HG02623 (cell line): Measurements from ENCODE around the gene HDAC3.

Experiments
- ATAC-seq: cut with Tn5 transposase; IDR thresholded peaks from one replicate; pipeline ENCODE4 v1.9.1; 2021; ENCODE audit warnings: moderate library complexity; ENCODE audit not compliant: unreplicated experiment

HDAC3 gene

DNA sequence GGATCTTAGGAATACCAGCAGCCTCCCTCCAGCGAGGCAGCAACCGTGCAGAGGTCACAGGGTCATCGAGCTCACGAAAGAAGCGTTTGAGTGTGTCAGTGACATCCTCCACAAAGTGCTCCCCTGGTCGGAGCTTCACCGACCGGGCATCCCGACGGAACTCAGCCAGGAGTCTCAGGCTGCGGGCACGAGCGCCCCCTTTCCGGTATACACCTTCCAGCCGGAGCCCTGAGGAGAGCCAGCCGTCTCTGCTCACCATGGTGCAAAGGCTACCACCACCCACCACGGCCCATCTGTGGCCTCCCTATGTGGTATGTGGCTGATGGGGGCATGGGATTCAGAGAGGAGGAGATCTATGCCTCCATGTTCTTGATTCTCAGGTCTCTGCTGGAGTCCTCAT is 25.4 kb upstream of the HDAC3 start:
- no peak for ATAC-seq

DNA sequence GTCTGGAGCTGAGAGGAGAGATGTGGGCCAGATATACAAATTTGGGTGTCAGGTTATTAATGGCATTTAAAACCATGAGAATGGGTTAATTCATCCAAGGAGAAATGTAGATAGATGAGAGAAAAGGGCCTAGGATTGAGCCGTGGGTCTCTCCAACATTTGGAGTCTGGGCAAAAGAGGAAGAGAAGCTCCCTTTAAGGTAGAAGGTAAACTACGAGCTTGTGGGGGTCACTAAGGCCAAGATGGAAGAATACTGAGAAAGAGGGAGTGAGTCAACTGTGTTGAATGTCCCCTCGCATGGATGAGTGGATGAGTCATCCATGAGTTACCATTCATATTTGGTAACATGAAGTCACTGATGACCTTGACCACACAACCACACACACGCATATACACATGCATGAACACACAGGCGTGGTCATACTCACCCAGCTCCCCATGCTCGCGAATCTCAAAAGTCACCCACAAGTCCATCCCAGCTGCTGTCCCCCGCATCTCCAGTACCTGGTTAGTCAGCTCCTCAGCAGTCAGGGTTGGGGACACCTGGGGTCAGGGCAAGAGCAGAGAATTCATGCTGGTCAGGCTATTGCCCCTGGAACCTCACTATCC is 21.4 kb upstream of the HDAC3 start:
- ATAC-seq, result peak; percentile 69

DNA sequence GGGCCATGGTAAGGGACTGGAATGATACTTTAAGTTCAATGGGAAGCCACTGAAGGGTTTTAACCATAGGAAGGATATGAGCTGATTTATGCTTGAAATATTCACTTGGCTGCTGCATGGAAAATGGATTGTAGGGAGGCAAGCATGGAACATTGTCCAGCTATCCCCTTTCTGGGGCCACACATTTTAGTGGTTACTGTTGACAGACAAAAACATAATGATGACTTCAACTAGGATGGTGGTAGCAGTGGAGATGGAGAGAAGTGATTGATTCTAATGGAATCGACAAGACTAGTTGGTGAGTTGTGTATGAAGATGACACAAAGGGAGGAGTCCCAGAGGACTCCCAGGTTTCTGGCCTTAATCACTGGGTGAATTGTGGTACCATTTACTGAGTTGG is 20.8 kb upstream of the HDAC3 start:
- ATAC-seq, result no peak

DNA sequence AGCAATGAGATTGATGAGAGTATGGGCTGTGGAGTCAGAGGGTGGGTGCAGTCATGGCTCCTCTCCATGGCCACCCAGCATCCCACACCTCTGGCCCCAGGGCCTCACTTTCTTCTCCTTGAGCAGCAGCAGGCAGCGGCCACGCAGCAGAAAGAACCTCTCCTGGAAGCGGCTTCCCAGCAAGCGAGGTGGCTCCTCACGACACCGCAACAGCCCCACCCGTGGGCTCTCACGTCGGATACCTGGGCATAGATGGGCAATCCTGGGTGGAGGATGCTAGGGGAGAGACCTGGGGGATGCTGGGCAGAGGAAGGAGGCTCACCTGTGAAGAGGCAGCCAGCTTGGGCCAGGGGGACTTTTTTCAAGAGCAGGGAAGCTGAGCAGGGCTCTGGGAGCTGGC is 19.7 kb upstream of the HDAC3 start:
- ATAC-seq, result no peak

DNA sequence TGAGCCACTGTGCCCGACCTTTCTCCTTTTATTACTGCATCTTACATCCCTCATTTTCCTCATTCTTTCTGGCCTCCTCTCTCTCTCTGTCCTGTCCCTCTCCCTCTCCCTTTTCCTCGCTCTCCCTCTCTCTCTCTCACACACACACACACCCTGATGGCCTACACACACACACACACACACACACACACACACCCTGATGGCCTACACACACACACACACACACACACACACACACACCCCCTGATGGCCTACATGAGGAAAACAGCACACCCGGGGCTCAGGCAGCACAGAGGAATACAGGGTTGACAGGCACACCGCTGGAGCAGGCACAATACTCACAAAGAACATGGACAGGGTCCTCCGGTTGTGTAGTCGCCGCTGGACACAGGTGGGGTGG is 18.4 kb upstream of the HDAC3 start:
- no peak for ATAC-seq

DNA sequence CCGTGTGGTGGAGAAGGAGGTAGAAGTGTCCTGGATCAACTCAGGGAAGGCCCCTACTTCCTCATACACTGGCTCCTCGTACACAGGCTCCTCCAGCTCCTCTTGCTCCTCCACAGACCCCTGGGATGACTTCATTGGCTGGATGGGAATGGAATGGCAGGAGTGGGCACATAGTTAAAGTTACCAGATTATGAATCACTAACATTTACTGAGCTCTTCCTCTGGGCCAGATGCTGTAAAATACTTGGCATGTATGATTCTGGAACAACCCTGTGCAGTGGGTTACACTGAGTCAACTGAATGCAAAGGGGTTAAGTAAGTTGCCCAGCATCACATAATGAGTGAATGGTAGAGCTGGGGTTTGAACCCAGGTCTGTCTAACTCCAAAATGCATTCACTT is 17.6 kb upstream of the HDAC3 start:
- no peak for ATAC-seq

DNA sequence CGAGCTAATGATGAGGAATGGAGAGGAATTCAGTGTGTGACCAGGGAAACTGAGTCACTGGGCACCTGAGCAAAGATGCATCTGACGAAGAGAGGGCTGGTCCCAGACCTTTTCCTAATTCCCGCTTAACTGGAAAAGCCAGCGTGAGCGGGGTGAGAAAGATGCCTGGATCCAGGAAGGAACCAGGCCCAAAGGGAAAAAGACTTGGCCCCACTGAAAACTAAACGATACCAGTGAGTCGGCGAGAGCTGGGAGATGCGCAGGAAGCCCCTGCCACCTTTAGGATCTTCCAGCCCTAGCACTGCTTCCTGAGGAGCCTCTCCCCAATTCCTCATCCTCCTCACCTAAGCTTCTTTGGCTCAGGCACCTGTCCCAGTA is 15.1 kb upstream of the HDAC3 start:
- no peak for ATAC-seq

DNA sequence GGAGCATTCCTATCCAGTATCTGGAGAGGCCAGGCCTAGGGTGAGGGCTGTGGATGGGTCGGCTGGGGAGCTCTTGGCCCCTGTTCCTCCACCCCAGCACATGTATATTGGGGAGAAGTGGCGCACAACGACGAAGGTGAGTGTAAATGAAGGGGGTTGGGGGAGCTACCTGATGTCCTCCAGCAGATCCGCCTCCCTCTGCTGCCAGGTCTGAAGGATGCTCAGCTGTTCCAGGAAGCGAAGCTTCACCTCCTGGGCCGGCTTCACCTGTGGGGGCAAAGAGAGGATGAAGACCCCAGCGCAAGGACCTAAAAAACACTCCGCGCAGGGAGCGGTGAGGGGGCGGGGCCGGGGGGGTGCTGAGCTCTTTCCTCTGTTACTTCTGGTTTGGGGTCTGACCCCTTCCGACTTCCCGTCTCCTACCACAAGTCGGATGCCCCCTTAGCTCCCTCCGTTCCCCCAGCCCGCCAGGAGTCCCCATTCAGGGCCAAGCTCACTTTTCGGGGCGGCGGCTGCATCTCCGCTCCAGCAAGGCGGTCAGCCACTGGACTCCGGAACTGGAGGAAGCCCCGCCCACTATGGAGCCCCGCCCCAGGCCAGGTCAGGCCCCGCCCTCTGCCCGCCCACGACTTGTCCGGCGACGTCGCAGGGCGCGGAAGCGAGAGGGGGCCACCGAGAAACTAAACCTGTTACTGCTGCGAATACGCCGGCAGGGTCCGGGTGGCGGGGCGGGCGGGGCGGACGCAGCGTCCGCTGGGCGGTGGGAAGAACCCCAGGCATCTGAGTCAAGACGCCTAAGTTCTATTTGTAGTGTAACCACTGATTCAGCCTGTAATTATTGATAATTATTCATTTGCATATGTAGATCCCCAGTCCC is 14.4 kb upstream of the HDAC3 start, which contains the start of gene FCHSD1:
TSS of gene FCHSD1 (minus strand) at position 568 of the 877 bp plus-strand sequence. CDS start at position 518, 50 bp downstream.
- peak; percentile 90 for ATAC-seq

DNA sequence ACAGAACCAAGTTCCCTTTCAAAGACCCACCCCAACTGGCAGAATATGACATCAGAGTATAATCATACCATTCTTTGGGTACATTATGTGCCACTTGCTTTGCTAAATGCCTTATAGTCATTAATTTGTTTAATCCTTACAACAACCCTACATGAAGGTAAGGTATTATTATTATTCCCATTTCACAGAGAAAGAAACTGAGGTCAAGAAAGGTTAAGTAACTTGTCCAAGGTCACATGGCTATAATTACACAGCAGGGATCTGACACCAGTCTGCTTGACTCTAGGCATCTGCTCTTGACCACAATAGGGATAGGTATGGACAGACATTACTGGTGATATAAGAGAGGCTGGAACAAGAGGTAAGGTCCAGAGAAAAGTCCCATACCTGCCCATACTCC is 13.3 kb upstream of the HDAC3 start:
- no peak for ATAC-seq

DNA sequence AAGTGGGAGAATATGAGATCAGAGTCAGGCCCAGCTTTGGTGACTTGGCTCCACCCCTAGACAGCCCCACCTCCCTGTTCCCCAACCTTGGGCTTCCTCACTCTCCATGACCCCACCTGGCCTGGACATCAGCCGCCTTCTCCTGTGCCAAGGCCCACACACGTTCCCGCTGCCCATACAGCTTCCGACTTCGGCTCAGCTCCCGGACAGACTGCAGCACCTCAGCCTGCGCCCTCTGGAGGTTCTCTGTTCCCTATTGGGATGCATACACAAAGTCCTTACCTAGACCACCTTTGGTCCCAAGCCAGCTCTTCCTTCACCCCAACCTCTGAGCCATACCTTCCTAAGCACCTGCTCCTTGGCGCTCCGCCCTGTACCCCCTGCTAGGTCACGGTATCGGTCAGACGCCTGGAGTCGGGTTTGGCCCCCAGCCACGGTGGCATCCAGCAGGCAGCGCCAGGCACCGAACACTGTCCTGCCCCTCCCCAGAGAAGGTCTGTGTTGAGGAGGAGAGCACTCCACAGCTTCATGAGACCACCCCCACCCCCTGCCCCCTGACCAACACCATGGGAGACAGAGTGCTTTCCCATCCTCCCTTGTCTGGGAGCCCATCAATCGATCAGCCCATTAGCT is 12.5 kb upstream of the HDAC3 start:
- ATAC-seq, result no peak

DNA sequence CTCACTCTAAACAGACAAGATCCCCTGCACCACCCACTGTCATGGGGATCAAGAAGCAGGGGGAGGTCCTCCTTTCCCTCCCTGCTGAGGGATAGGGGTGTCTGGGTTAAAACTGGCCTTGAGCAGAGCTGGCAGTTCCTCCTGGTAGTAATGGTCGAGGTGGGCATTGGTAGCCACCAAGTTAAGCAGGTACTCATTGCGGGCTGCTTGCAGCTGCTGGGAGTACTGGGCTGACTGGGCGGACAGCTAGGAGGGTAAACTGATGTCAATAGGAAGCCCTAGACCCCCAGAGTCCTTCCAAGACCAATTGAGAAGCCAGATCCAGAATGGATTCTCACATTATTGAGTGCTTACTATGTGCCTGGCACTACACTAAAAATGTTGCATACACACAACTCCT is 11.2 kb upstream of the HDAC3 start:
- no peak for ATAC-seq

DNA sequence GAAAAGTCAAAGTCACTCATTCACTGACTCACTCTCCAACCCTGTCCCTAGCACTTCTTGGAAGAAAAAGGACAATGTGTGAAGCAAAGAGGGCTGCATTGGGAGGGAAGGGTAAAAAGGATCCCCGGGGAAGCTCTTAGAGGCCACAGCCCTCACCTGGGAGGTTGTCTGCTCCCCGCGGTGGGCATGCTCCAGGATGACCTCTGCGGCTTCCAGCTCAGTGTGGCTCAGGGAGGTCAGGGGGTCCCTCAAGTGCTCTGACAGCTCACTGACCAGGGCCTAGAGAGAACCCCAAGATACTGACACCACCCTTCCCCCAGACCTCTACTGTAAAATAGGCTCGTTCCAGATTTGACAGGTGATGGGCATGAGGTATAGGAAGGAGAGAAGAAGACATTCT is 10.6 kb upstream of the HDAC3 start:
- no peak for ATAC-seq

DNA sequence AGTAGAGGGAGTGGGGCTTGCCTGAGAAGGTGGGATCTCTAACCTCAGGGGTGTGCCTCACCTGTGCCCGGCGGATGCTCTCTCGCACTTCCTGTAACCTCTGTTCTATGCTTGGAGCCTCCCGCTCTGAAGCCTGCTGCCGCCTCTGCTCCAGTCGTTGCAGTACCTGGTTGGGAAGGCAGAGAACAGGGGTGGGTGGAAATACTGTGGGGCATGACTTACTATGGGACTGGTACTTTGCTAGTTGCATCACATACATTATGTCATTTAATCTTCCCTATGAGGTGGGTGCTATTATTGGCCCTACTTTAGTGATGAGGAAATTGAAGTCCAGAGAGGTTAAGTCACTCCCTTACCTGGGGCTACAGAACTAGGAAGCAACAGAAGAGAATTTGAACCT is 9.4 kb upstream of the HDAC3 start:
- ATAC-seq, result no peak

DNA sequence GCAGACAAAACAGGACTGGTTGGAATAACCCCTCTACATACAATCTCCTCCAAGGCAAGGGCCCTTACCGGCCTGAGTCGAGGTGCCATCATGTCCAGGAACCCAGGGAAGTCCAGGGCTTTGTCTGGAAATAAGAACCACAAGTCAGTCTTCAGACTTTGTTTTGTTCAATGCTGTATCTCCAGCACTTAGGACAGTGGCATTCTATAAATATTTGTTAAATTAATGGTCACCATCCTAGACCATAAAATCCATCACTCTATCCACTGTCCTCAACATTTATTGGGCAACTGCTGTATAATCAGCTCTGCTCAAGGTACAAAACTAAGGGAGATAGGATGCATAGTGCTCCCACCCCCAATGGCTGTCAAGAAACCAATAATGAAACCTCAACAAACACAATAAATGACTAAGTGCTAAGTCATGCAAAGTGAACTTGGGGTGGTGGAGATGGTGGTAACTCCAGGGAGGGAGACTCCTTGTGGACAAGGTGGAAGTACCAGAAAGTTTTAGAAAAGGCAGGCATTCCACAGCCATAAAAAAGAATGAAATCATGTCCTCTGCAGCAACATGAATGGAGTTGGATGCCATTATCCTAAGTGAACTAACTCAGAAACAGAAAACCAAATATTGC is 5.1 kb upstream of the HDAC3 start:
- ATAC-seq, result peak; percentile 40

DNA sequence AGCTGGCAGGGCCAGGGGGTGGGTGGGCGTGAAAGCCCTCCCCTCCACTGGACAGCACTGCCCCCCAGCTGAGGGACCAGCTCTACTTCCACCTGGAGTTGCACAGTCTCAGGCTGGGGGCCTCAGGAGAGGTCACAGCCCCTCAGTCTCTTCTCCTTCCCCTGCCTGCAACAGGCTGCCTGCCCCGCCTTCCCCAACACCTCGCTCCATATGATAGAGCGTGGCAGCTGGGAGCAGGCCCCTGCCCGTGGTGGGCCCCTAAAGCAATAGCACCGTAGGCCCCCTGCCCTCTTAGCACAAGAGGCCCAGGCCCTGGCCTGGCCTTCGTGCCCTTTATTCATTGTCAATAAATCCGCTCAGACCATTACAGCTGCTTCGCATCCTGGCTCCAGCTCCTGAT is 4.0 kb upstream of the HDAC3 start:
- no peak for ATAC-seq

DNA sequence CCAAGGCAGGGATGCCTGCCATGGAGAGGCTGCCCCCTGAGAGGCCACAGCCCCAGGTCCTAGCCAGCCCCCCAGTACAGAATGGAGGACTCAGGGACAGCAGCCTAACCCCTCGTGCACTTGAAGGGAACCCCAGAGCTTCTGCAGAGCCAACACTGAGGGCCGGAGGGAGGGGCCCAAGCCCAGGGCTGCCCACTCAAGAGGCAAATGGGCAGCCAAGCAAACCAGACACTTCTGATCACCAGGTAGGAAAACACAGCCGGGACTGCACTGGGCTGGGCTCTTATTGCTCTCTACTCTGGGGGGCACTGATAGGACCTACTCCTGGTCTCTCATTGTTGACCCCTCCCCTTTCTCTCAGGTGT is 3.4 kb upstream of the HDAC3 start:
- ATAC-seq, result no peak

DNA sequence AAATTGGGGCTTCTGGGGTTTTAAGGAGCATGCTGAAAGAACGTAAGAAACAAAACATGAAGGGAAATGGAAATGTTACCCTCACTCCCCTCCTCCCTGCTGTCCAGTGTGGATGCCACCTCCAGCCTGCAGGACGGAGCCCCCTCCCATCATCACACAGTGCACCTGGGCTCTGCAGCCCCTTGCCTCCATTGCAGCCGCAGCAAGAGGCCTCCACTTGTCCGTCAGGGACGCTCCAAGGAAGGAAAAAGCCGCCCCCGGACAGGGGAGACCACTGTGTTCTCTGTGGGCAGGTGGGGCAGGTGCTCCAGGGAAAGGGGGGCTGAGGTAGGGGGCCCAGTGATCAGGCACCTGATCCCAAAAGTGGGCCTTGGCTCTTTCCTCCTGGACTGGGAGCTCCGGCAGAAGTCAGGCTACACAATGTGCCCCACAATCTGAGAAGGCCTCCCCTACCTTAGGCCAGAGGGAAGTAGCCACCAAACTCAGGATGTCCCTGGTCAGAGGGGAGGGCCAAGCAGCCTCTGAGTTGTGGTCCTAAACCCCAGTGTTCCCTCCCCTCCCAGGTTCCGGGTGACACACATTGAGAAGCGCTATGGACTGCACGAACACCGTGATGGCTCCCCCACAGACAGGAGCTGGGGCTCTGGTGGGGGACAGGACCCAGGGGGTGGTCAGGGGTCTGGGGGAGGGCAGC is 2.9 kb upstream of the HDAC3 start:
- no peak for ATAC-seq

DNA sequence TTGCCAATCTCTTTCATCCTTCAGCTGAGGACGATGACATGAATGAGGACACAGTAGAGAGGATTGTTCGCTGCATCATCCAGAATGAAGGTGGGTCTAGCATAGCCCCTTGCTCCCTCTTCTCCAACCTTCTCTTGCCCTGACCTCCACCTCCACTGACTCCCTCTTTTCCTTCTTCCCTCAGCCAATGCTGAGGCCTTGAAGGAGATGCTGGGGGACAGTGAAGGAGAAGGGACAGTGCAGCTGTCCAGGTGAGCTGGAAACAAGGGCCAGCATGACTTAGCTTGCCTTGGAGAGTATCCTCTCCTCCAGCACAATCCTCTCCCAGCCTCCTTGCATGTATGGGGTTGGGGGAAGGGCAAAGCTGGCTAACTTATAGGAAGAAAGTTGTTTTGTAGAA is 2.1 kb upstream of the HDAC3 start:
- ATAC-seq, result no peak

DNA sequence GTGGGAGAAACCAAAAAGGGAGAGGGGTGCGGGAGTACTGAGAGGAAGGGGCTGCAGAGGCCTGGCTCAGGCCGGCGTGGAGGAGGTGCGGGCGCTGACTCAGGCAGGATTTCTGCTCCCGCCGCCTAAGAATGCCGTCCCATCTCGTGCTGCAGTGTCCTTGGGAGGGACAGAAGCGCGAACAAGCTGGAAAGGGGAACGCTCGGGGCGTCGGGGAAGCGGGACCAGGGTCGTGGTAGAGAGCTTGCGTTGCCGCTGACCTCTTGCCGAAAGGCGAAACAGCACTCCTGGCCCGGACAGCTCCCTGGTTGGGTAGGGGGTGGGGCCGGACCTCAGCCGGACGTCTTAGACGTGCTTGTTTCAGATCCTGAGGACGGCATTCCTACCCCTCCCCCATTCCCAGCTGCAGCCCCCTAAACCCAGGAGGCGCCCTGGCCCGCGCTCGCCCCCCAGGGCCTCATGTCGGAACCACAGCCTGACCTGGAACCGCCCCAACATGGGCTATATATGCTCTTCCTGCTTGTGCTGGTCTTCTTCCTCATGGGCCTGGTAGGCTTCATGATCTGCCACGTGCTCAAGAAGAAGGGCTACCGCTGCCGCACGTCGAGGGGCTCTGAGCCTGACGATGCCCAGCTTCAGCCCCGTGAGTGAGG is 1.2 kb upstream of the HDAC3 start:
- peak; percentile 22 for ATAC-seq

DNA sequence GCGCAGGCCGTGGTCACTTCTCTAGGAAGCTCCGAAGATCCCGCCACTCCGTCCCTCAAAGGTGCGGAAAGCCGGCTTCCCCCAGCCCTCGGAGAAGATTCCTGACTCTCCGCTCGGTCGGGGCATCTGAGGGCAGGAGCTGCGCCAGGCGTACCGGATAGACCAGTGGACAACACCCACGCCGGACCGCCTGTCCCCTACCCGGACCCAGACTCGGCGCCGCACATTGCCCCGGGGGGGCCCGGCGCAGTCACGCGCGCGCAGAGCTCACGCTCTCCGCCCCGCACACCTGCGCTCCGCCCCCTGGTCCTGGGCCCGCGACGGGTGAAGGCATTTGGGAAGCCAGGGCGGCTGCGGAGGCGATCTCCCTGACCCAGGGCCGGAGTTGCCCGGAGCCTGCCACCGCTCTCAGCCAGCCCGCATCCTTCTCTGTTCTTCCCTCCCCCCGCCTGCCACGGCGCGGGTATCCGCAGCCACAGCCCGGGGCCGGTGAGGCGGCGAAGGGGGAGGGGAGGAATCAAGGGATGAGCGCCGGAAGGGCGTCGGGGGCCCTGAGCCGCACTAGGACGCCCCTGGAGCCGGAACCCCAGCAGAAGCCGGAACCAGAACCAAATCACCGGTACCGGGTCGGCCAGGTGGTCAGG is 596 bp upstream of the HDAC3 start:
- peak; percentile 13 for ATAC-seq
